ENCODE results near the gene HK1.

Gene HK1

GRCh38 chr10:69412232-69412790, 134.0 kb downstream of the HK1 start:
- Histone ChIP-seq H3K27me3 (replicated peaks; ENCODE audit: control insufficient read depth, insufficient read depth, low read length, poor library complexity, severe bottlenecking) (no peaks in the 10 kb centered on the region), H3K4me3 (ENCODE audit: insufficient read depth, low read depth, low read length, poor library complexity, severe bottlenecking) (no peak overlapping the region), H3K36me3 (ENCODE audit: control insufficient read depth, insufficient read depth, low read length) (no peaks in the 10 kb centered on the region), H3K27ac (ENCODE audit: insufficient read depth, low read length, poor library complexity, severe bottlenecking) (no peak overlapping the region), H3K9me3 (ENCODE audit: control insufficient read depth, low read length) (no peaks in the 10 kb centered on the region), H3K4me1 (ENCODE audit: control insufficient read depth, insufficient read depth, low read length, poor library complexity, severe bottlenecking) (peaks cover 12% of the 10 kb centered on the region)
- DNase-seq: no peak

- Histone ChIP-seq H3K36me3 (ENCODE audit: control insufficient read depth, insufficient read depth, low read length) (no peaks in the 10 kb centered on the region), H3K4me1 (ENCODE audit: control insufficient read depth, insufficient read depth, low read length, poor library complexity, severe bottlenecking) (peaks cover 7% of the 10 kb centered on the region), H3K27me3 (replicated peaks; ENCODE audit: control insufficient read depth, insufficient read depth, low read length, poor library complexity, severe bottlenecking) (no peaks in the 10 kb centered on the region), H3K9me3 (ENCODE audit: control insufficient read depth, low read length) (no peaks in the 10 kb centered on the region), H3K4me3 (ENCODE audit: insufficient read depth, low read depth, low read length, poor library complexity, severe bottlenecking) (no peak overlapping the region), H3K27ac (ENCODE audit: insufficient read depth, low read length, poor library complexity, severe bottlenecking) (no peak overlapping the region)
- no peak for DNase-seq
Observed at GRCh38 chr10:69413221-69413865, 135.0 kb downstream of the HK1 start.

- Histone ChIP-seq H3K27ac (ENCODE audit: insufficient read depth, low read length, poor library complexity, severe bottlenecking) (no peak overlapping the region), H3K36me3 (ENCODE audit: control insufficient read depth, insufficient read depth, low read length) (no peaks in the 10 kb centered on the region), H3K9me3 (ENCODE audit: control insufficient read depth, low read length) (no peaks in the 10 kb centered on the region), H3K27me3 (replicated peaks; ENCODE audit: control insufficient read depth, insufficient read depth, low read length, poor library complexity, severe bottlenecking) (no peaks in the 10 kb centered on the region), H3K4me3 (ENCODE audit: insufficient read depth, low read depth, low read length, poor library complexity, severe bottlenecking) (no peak overlapping the region), H3K4me1 (ENCODE audit: control insufficient read depth, insufficient read depth, low read length, poor library complexity, severe bottlenecking) (peaks cover 1% of the 10 kb centered on the region)
- DNase-seq: no peak
Observed at GRCh38 chr10:69414036-69415018, 136.0 kb downstream of the HK1 start.

- Histone ChIP-seq H3K4me3 (ENCODE audit: insufficient read depth, low read depth, low read length, poor library complexity, severe bottlenecking) (no peak overlapping the region), H3K9me3 (ENCODE audit: control insufficient read depth, low read length) (no peaks in the 10 kb centered on the region), H3K36me3 (ENCODE audit: control insufficient read depth, insufficient read depth, low read length) (no peaks in the 10 kb centered on the region), H3K27ac (ENCODE audit: insufficient read depth, low read length, poor library complexity, severe bottlenecking) (no peak overlapping the region), H3K27me3 (replicated peaks; ENCODE audit: control insufficient read depth, insufficient read depth, low read length, poor library complexity, severe bottlenecking) (no peaks in the 10 kb centered on the region), H3K4me1 (ENCODE audit: control insufficient read depth, insufficient read depth, low read length, poor library complexity, severe bottlenecking) (no peaks in the 10 kb centered on the region)
- DNase-seq: no peak
Observed at GRCh38 chr10:69415049-69415448, 136.8 kb downstream of the HK1 start.

- H3K36me3 ChIP-seq (ENCODE audit: control insufficient read depth, insufficient read depth, low read length): no peaks in the 10 kb centered on the region
- no peaks in the 10 kb centered on the region for H3K9me3 ChIP-seq (ENCODE audit: control insufficient read depth, low read length)
- DNase-seq: no peak
- H3K27me3 ChIP-seq (replicated peaks; ENCODE audit: control insufficient read depth, insufficient read depth, low read length, poor library complexity, severe bottlenecking): no peaks in the 10 kb centered on the region
- H3K4me1 ChIP-seq (ENCODE audit: control insufficient read depth, insufficient read depth, low read length, poor library complexity, severe bottlenecking): no peaks in the 10 kb centered on the region
- H3K4me3 ChIP-seq (ENCODE audit: insufficient read depth, low read depth, low read length, poor library complexity, severe bottlenecking): no peak overlapping the region
- H3K27ac ChIP-seq (ENCODE audit: insufficient read depth, low read length, poor library complexity, severe bottlenecking): no peak overlapping the region
Observed at GRCh38 chr10:69415951-69416350, 137.7 kb downstream of the HK1 start.

- Histone ChIP-seq H3K36me3 (ENCODE audit: control insufficient read depth, insufficient read depth, low read length) (no peaks in the 10 kb centered on the region), H3K27me3 (replicated peaks; ENCODE audit: control insufficient read depth, insufficient read depth, low read length, poor library complexity, severe bottlenecking) (no peaks in the 10 kb centered on the region), H3K9me3 (ENCODE audit: control insufficient read depth, low read length) (no peaks in the 10 kb centered on the region), H3K4me1 (ENCODE audit: control insufficient read depth, insufficient read depth, low read length, poor library complexity, severe bottlenecking) (no peaks in the 10 kb centered on the region), H3K4me3 (ENCODE audit: insufficient read depth, low read depth, low read length, poor library complexity, severe bottlenecking) (no peak within 1 kb of the TSS), H3K27ac (ENCODE audit: insufficient read depth, low read length, poor library complexity, severe bottlenecking) (no peak within 1 kb of the TSS)
- no peak for DNase-seq
Observed at GRCh38 chr10:69416695-69417094, 138.4 kb downstream of the HK1 start, which contains the start of gene TACR2. TSS of gene TACR2 (minus strand) at chr10:69416918. CDS start at chr10:69416323, 595 bp downstream.

GRCh38 chr10:69417542-69417941, 139.2 kb downstream of the HK1 start:
- Histone ChIP-seq H3K9me3 (ENCODE audit: control insufficient read depth, low read length) (no peaks in the 10 kb centered on the region), H3K27ac (ENCODE audit: insufficient read depth, low read length, poor library complexity, severe bottlenecking) (no peak overlapping the region), H3K27me3 (replicated peaks; ENCODE audit: control insufficient read depth, insufficient read depth, low read length, poor library complexity, severe bottlenecking) (no peaks in the 10 kb centered on the region), H3K4me3 (ENCODE audit: insufficient read depth, low read depth, low read length, poor library complexity, severe bottlenecking) (no peak overlapping the region), H3K4me1 (ENCODE audit: control insufficient read depth, insufficient read depth, low read length, poor library complexity, severe bottlenecking) (no peaks in the 10 kb centered on the region), H3K36me3 (ENCODE audit: control insufficient read depth, insufficient read depth, low read length) (no peaks in the 10 kb centered on the region)
- no peak for DNase-seq

- no peak overlapping the region for H3K27ac ChIP-seq (ENCODE audit: insufficient read depth, low read length, poor library complexity, severe bottlenecking)
- no peak for DNase-seq
- no peaks in the 10 kb centered on the region for H3K36me3 ChIP-seq (ENCODE audit: control insufficient read depth, insufficient read depth, low read length)
- H3K9me3 ChIP-seq (ENCODE audit: control insufficient read depth, low read length): no peaks in the 10 kb centered on the region
- no peaks in the 10 kb centered on the region for H3K4me1 ChIP-seq (ENCODE audit: control insufficient read depth, insufficient read depth, low read length, poor library complexity, severe bottlenecking)
- H3K4me3 ChIP-seq (ENCODE audit: insufficient read depth, low read depth, low read length, poor library complexity, severe bottlenecking): no peak overlapping the region
- no peaks in the 10 kb centered on the region for H3K27me3 ChIP-seq (replicated peaks; ENCODE audit: control insufficient read depth, insufficient read depth, low read length, poor library complexity, severe bottlenecking)
Observed at GRCh38 chr10:69418052-69418752, 139.9 kb downstream of the HK1 start.

- no peak for DNase-seq
- H3K4me3 ChIP-seq (ENCODE audit: insufficient read depth, low read depth, low read length, poor library complexity, severe bottlenecking): no peak overlapping the region
- H3K36me3 ChIP-seq (ENCODE audit: control insufficient read depth, insufficient read depth, low read length): no peaks in the 10 kb centered on the region
- peaks cover 9% of the 10 kb centered on the region for H3K4me1 ChIP-seq (ENCODE audit: control insufficient read depth, insufficient read depth, low read length, poor library complexity, severe bottlenecking)
- H3K27ac ChIP-seq (ENCODE audit: insufficient read depth, low read length, poor library complexity, severe bottlenecking): no peak overlapping the region
- H3K27me3 ChIP-seq (replicated peaks; ENCODE audit: control insufficient read depth, insufficient read depth, low read length, poor library complexity, severe bottlenecking): no peaks in the 10 kb centered on the region
- no peaks in the 10 kb centered on the region for H3K9me3 ChIP-seq (ENCODE audit: control insufficient read depth, low read length)
Observed at GRCh38 chr10:69419096-69419743, 140.9 kb downstream of the HK1 start.

Data from effector memory CD4-positive, alpha-beta T cell (primary cell).